HG02623 (cell line): ENCODE results near the gene KRT78.
"Not testable (repeated sequence)": the region's sequence is repeated elsewhere in the genome, so short reads cannot be mapped to it uniquely, and the experiment has no call there.

ENCODE experiments used
- ATAC-seq: cut with Tn5 transposase; IDR thresholded peaks from one replicate; pipeline ENCODE4 v1.9.1; 2021; ENCODE audit warnings: moderate library complexity; ENCODE audit not compliant: unreplicated experiment

KRT78 gene, protein sequence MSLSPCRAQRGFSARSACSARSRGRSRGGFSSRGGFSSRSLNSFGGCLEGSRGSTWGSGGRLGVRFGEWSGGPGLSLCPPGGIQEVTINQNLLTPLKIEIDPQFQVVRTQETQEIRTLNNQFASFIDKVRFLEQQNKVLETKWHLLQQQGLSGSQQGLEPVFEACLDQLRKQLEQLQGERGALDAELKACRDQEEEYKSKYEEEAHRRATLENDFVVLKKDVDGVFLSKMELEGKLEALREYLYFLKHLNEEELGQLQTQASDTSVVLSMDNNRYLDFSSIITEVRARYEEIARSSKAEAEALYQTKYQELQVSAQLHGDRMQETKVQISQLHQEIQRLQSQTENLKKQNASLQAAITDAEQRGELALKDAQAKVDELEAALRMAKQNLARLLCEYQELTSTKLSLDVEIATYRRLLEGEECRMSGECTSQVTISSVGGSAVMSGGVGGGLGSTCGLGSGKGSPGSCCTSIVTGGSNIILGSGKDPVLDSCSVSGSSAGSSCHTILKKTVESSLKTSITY

DNA sequence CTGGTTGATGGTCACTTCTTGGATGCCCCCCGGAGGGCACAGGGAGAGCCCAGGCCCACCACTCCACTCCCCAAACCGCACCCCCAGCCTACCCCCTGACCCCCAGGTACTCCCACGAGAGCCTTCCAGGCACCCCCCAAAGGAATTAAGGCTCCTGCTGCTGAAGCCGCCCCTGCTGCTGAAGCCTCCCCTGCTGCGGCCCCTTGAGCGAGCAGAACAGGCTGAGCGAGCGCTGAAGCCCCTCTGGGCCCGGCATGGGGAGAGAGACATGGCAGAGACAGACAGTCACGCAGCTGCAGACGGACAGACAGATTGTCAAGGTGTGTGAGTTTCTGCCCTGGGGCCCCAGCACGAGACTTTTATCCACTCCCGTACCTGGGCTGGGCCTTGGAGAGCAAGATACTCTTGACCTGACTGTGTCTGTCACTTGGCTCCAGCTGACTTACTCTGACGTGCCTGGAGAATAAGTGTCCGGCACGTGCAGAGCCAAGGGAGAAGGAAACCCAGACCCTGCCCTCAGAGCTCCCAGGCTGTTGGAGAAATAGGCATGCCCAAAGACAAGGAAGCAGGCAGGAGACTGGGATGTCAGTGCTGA, at the start of gene KRT78:
TSS of gene KRT78 (minus strand) at position 334 of the 595 bp plus-strand sequence. CDS start at position 270, 64 bp downstream.
- no peak for ATAC-seq

DNA sequence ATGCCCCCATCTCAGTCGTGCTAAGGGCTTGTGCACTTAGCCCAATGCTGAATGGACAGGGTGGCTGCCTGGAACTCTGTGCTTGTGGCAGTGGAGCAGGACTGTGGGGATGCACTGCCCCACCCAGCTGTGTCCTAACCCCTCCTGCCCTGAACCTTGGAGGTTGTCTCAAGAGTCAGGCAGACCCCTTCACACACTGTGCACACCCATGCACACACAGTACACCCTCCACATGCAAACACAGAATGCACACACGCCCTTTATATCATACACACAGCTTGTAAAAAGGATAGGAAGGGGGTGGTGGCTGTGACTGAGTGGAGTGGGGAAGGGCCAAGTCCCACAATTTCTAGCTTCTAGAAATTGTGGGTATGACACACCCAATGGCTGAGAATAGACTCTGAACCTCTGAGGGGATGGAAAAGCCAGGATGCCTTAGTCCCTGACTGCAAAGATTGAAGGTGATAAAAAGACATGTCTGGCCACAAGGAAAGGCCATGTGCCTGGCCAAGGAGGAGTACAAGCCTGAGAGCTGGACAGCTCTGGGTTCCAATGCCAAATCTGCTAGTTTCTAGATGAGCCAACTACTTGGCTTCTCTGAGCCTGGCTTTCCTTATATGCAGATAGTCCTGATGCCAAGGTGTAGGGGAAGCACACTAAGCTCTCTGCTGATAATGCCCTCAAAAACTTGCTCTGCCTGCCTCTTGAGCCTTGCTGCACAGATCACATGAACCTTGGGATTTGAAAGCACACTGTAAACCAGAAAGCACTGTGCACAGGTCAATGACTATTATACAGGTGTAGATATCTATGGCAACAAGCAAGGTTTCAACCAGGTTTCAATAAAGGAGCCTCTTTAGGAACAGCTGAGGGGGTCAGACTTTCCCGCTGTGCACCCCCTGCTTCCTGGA, 47.7 kb upstream of the KRT78 start:
- ATAC-seq: no peak

DNA sequence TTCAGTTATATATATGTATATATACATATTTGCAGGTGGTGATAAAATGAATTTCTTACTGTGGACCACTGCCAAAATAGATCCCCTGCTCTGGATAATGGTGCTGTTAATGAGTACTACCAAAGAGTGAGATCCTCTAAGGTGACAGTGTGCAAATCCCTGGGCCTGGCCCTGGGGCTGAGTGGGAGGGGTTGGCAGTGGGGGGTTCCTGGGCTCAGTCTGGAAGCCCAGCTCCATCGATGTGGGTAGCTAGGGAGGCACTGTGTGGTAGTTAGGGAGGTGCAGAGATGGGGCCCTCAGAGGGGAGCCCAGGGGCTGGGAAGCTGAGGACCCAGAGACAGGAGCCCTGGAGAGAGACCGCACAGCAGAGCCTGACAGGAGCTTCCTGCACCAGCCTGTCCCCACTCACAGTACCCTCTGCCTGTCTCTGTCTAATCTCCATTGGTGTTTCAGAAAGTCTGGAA, 47.0 kb upstream of the KRT78 start:
- ATAC-seq: no peak

DNA sequence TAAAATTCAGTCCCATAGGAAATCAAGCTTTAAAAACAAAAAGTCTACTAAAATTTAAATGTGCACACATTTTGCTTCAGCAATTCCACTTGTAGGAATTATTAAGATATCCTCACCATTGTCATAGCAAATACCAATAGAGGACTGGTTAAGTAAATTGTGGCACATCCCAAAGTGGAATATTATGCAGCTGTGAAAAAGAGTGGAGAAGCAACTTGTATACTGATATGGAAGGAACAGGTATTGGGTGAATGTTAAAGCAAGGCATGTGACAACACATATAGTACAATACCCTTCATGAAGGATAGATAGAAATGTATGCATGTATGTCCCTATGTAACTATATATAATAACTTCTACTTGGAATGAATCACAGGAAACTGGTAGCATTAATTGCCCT, 44.2 kb upstream of the KRT78 start:
- ATAC-seq: no peak

DNA sequence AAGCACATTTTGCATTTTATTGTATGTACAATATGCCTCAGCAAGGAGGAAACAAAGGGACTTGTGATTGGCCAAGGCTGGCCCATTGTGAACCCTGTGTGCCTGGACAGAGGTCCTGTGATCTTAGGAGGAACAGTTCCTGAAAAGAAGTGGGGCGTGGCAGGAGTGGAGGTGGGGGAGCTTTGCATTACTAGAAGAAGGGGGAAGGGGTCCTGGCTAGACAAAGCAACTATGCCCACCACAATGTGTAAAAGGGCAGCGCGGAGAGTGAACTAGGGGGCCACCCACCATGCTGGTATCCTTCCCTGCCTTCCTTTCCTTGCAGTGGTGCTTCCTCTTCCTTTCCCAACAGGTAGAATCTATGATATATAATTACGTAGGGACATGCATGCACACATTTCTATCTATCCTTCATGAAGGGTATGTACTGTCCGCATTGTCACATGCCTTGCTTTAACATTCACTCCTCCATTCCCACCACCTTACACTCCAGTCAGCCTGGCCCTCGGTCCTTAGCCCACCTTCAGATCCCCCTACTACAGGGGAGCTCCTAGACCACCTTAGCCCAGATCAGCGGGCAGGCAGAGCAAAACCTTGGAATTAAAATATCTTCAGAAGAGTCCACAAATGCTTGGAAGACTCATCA, 43.5 kb upstream of the KRT78 start:
- no peak for ATAC-seq

DNA sequence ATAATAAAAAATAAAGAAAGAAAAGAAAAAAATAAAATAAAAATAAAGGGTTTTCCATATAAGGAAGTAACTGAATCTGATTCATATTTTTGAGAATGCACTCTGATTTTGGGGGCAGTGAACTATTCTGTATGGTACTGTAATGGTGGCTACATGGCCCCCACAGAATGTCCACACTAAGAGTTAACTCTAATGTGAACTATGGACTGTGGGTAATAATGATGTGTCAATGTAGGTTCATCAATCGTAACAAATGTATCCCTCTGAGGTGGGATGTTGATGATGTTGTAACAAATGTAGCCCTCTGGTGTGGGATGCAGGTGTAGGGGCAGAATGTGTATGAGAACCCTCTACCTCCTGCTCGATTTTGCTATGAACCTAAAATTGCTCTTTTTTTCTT, 42.2 kb upstream of the KRT78 start:
- no peak for ATAC-seq

DNA sequence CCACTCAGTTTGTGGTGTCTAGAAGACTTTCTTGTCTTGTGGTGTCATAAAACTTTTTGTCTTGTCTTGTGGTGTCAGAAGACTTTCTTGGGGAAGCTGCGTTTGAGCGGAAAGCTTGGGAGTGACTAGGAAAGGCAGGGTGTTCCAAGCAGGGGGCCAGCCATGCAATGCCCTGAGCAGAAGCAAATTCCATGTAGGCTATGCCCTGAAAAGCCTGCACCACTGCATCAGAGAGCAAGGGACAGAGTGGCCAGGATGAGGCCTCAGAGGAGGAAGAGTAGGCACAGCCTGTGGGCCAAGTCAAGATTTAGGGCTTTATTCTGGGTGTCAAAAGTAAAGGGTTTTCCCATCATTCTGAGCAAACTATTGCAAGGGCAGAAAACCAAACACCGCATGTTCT, 41.6 kb upstream of the KRT78 start:
- no peak for ATAC-seq

DNA sequence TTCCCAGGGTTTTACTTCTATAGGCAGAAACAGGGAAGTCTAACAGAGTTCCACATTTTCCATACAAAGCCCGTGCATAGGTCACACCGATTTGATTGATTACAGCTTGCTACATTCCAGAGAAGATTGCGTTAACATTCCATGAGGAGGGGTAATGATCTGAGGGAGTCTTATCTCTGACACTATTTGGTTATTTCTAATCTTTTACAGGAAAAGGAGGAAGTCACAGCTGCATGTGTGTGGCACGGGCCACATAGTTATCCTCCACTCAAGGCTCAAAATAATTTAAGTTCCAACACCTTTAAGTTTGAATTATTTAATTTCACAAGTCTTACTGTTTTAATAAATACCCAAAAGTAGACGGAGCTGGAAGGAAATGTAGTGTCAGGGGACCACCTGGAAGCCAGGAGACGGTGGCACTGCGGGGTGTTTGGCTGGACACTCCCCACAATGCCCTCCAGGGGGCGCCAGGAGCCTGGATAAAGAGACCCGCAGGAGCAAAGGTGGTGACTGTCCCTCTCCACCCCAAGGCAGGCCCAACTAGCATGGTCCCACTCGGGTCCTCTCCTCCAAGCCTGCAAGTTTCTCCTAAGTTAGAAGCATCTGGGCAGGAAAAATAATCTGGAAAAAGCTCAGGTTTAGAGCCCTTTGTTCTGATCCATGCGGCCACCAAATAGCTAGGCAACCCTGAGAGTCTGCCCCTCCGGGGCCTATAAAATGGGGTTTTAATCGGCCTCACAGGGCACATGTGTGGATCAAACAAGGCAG, 35.9 kb upstream of the KRT78 start:
- ATAC-seq: no peak

DNA sequence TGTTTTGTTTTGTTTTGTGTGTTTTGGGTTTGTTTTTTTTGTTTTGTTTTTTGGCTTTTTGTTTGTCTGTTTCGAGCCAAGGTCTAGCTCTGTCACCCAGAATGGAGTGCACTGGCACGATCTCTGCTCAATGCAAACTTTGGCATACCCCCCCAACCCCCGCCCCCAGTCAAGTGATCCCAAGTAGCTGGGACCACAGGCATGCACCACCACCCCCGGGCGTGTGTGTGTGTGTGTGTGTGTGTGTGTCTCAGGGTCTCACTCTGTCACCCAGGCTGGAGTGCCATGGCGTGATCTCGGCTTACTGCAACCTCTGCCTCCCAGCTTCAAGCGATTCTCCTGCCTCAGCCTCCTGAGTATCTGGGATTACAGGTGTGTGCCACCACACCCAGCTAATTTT, 31.7 kb upstream of the KRT78 start:
- ATAC-seq: not testable (repeated sequence)

DNA sequence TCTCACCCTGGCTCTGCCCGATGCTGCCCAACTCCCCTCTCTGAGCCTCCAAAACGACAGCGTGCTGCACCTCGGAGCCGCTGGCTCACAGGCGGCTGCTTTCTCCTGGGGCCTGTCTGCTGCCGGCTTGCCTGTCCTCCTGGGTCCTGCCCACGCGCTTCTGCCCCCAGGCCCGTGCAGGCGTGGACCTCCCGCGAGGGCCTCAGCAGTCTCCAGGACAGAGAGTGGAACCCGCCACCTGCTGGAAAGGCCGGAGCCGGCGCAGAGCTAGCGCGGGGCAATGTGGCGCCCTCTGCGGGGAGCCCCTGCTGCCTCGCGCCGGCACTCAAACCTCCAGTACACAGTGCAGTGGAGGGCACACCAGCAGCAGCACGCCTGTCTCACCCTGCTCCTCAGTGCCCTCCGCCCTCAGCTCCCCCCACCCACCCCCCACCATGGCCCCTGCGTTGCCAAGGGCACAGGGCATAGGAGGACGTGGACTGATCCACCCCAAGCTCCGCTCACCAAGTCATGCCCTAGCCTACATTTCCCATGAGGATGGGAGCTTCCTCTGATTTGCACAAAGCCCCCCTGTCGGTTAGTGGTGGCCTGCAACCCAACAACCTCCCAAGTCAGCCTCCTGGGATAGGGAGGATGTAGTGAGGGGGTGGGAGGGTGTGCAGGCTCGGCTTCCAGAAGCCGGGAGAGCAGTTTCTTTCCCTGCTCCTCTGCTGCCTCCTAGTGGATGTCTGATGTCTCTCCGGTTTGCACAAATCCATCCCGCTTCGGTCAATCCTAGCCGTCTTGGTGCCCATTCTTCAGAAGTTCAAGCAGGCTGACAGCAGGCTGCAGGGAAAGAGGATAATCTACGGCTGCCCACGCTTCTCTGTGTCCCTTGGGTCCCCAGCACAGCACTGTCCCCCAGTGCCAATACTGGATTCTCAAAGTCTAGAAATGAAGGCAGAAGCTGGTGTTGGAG, 30.9 kb upstream of the KRT78 start:
- ATAC-seq: no peak

DNA sequence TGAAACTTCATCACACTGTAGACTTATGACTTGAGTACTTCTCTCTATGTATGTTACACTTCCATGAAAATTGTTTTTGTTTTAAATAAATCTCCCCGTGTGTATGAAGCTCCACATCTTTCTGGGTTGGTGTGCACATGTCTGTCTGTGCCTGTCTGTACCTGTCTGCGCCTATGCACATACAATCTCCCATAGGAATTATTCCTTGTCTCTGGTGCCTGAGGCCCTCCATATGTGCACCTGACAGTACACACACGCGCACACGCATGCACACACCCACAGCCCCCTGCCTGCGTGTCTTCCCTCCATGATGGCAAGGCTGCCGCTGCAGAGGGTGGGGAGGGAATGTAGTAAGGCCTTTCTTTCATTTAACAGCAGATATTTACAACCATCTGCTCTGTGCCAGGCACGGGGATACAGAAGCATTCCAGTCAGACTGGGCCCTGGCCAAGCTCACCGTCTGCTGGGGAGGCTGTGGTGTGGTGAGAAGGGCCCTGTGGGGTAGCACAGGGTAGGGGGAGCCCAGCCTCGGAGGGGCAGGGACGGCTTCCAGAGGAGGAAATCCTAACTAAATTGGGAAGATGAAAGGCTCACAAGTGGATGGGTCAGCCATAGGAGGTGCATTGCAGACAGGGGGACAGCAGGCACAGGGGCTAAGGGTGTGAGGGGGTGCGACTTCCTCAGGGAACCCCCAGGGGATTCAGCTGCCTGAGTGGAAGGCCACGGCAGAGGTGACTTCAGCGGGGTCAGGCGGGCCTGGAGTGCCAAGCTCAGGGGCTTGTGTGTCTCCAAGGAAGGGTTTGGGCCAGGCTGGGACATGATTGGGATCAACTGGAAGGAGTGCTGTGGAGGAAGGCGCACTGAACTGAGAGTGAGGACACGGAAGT, 30.0 kb upstream of the KRT78 start:
- no peak for ATAC-seq

DNA sequence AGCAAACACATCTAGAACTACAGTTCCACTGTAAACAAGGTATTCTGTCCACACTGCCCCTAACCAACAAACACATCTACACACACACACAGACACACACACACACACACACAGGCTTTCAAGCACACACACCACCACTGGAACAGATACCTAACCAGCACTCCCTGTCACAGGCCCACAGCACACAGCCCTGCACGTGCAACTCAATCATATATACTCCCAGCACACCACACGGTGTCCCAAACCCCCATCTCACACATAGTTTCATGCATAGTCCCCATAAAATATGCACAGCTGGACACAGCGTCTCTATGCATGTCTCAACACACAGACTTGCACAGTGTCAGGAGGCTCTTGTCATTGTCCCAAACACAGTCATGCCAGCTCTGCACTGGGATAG, 28.4 kb upstream of the KRT78 start:
- ATAC-seq: no peak

DNA sequence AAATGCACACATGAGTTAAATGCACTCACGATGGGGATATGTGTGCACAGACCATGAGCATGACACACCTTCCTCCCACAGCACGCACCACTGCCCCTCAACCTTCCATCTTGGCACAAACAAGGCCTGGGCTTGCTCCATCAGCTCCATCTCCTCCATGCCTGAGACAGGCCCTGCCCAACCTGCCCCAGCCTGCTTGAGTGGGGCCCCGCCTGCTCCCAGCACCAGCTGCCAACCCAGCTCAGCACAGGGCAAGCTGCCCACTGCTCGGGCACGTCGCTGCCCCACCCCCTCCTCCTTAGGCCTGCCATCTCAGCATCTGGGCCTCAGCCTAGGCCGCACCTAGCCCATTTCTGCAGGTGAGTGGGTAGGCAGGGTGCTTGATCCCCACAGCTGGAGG, 27.6 kb upstream of the KRT78 start:
- ATAC-seq: no peak

DNA sequence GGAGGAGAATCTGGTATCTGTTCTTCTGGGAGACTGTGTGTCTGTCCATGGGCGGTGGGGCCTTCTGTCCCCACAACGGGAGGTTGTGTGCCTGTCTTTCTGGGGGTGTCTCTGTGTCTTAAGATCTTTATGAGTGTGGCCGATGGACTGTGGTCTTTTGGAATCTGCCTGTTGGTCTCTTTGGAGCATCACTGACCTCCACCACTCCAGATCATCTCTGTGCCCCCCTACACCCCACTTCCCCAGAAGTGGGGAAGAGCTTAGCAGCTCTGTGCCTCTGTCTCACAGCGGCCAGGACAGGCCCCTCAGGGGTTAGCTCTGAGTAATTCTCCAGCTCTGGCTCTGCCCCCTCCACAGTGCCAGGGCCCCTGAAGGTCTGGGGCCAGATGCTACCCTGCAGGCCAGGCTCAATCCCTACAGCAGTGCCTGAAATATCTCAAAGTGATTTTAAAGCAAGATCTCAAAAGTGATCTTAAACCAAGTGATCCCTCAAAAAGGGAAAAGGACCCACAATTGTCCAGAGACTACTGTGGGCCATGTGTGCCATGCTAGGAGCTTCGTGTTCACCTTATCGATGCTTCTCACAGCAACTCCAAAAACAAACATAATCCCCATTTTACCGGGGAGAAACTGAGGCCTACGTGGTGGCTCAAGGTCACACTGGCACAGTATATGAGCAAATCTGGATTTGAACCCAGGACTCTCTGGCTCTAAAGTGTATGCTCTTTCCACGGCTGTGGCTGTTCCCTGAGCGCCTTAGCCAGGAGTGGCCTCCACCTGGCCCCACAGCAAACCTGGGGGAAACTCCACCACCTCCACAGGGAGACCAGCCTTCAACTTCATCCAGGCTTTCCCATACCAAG, 26.0 kb upstream of the KRT78 start:
- no peak for ATAC-seq

DNA sequence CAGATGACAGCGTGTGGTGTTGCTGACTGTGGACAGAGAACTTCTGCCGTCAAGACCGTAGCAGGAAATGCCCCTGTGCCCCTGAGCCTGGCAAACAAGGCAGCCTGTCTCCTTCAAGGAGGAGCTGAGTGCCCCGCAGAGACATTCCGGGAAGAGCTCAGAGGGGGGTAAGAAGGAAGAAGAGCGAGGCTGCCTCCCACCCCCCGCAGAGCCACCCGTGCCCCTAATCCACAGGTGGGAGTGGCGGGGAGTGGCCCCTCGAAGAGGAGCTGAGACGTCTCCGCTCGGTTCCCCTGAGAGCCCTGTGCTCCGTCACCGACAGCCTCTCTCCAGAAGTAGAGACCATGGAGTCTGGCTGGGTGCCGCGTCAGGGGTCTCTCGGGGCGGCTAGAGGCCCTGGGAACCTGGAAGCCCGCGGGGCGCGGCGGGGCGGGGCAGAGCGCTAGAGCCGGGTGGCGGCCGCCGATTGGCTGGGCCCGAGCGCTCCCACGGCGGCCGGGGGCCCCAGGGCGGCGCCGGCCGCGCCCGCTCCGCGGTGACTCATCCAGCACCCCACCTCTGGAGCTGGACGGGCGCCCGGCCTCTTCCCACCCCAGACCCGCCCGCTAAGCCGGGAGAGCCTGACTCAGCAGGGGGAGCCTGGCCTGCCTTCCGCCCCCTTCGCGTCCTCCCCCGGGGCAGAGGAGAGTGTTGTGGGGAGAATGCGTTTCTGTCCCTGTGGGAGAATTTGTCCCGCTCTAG, 25.2 kb upstream of the KRT78 start:
- no peak for ATAC-seq

DNA sequence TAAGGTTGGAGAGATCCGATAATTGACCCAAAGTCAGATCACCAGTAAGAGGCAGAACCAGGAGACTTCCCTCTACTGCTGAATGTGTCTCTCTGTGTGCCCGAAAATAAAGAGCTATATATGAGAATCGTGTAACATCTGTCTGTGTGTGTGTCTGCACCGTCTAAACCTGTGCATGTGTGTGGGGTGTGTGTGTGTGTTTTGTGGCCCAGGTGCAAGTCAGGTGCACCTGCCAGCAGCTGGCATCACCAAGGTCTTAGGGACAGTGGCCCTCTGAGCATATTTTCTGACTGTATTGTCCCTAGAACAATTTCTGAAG, 24.7 kb upstream of the KRT78 start:
- ATAC-seq: no peak
